ENCODE results near the gene IRF5. TPM values are rescaled to one million over a fixed set of nuclear protein-coding genes. Genes with fewer than 3 reads are reported as not detected.

The IRF5 gene
- total RNA-seq, 1 donor from 2014 or later = 3.9 TPM

DNA sequence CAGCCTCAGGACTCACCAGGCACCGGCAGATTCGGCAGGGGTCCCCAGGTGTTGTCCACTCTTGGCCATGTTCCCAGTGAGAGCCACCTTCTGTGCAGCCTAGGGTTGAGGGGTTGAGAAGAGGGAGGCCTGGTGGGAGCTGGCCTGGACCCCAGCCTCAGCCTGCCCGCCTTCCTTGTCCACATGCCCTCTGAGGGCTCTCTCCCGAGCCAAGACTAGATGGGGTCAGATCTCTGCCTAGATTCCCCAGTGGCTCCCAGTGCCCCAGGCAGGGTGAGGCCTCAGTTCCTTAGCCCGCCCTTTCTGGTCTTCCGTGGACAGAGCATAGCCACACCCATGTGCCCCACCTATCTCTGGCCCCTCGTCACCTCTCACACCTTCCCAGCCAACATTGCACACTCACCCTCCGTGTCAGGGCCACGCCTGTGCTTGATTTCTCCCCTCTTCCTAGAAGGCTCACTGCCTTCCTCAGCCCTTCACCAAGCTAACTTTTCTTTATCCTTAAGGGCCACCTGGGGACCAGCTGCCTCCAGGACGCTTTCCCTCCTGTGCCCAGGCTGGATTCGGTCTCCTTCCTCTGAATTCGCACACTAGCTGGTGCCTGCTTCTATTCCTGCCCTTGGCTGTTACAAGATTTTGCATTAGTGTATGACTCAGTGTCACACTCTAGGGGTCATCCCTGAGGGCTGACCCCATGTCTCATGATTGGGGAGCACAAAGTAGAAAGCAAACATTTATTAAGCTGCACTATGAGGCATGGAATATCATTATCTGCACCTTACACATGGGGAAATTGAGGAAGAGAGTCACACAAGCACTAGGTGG lies 34.8 kb upstream of the IRF5 start:
- Mint-ChIP-seq H3K9me3 (ENCODE audit: unreplicated experiment) (peaks cover 4% of the 10 kb centered on the region), H3K36me3 (ENCODE audit: low read depth, unreplicated experiment) (peaks cover 4% of the 10 kb centered on the region), H3K4me1 (ENCODE audit: unreplicated experiment) (no peaks in the 10 kb centered on the region), H3K4me3 (ENCODE audit: unreplicated experiment) (no peak overlapping the region), H3K27me3 (ENCODE audit: unreplicated experiment) (peaks cover 5% of the 10 kb centered on the region), H3K27ac (ENCODE audit: unreplicated experiment) (no peak overlapping the region)
- DNase-seq (ENCODE audit: low spot score) = no peak
- TF ChIP-seq, protein P1, sequence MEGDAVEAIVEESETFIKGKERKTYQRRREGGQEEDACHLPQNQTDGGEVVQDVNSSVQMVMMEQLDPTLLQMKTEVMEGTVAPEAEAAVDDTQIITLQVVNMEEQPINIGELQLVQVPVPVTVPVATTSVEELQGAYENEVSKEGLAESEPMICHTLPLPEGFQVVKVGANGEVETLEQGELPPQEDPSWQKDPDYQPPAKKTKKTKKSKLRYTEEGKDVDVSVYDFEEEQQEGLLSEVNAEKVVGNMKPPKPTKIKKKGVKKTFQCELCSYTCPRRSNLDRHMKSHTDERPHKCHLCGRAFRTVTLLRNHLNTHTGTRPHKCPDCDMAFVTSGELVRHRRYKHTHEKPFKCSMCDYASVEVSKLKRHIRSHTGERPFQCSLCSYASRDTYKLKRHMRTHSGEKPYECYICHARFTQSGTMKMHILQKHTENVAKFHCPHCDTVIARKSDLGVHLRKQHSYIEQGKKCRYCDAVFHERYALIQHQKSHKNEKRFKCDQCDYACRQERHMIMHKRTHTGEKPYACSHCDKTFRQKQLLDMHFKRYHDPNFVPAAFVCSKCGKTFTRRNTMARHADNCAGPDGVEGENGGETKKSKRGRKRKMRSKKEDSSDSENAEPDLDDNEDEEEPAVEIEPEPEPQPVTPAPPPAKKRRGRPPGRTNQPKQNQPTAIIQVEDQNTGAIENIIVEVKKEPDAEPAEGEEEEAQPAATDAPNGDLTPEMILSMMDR (IDR thresholded peaks at IDR 0.05; ENCODE audit: unreplicated experiment) = no peak

DNA sequence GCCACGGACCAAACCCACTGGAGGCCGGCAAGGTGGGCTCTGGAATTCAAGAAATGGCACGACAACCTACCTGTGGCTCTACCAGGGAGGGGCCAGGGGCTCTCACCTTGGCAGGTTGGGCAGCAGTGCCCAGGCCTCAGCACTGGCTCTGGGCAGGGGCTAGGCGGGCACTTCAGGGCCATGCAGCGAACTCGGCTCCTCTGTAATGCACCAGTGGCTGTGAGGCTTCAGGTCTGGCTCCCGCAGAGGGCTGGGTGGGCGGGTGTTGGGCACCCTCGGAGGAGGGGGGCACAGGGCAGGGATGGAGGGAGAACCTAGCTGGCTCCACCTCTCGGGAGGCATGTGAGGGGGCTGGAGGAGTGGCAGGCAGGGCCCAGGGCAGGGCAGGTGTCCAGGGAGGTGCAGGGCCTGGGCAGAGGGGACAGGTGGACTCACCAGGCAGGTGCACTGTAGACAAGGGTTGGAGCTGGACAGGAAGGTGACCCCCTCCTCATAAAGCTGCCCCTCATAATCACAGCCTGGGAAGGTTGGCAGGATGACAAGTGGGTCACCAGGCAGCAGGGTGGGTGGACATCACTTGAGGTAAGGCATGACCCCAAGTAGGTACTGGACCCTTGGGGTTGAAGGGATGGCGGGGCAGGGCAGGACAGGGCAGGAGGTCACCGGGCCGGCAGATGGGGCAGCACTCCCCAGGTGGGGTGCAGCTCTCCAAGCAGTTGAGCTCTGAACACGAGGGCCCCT lies 33.9 kb upstream of the IRF5 start:
- Mint-ChIP-seq H3K27ac (ENCODE audit: unreplicated experiment) (no peak overlapping the region), H3K27me3 (ENCODE audit: unreplicated experiment) (peaks cover 7% of the 10 kb centered on the region), H3K9me3 (ENCODE audit: unreplicated experiment) (no peaks in the 10 kb centered on the region), H3K36me3 (ENCODE audit: low read depth, unreplicated experiment) (peaks cover 4% of the 10 kb centered on the region), H3K4me3 (ENCODE audit: unreplicated experiment) (no peak overlapping the region), H3K4me1 (ENCODE audit: unreplicated experiment) (no peaks in the 10 kb centered on the region)
- TF ChIP-seq, protein P1 (IDR thresholded peaks at IDR 0.05; ENCODE audit: unreplicated experiment) = no peak
- DNase-seq (ENCODE audit: low spot score) = no peak

DNA sequence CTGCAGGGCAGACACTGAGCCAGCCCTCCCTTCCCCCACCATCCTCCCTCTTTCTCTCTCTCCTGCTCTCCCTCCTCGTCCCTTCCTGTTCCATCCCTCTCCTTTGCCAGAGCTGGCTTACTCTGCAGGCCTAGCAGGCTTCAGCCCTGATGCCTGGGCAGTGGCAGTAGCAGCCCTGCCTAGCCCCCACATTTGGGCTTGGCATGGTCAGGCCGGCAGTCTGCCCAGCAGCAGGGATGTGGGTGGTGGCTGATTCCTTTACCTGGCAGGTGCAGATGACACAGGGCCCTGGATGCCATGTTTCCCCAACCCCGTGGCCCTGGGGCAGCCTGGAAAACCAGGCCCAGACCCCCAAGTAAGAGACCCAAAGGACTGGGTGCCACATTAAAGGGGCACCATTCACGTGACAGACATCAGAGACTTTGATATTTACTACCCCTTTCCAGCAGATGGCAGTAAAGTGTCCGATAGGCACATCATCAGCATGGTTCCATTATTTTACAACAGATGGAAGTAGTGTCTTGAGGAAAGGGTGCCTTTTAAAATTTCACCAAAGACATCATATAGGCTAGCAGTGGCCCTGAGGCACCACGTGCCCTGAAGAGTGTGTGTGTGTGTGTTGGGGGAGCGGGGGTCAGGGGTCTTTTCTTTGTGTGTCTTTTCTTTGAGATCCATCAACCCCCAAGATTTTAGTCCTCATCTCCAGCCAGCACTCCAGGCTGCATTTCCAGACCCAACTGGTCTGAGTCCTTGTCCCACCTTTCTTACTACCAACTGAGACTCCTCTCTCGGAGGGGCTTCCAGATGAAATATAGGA lies 33.1 kb upstream of the IRF5 start:
- H3K36me3 Mint-ChIP-seq (ENCODE audit: low read depth, unreplicated experiment) = peaks cover 4% of the 10 kb centered on the region
- TF ChIP-seq, protein P1 (IDR thresholded peaks at IDR 0.05; ENCODE audit: unreplicated experiment) = peak; percentile 5
- peaks cover 7% of the 10 kb centered on the region for H3K27me3 Mint-ChIP-seq (ENCODE audit: unreplicated experiment)
- no peak overlapping the region for H3K27ac Mint-ChIP-seq (ENCODE audit: unreplicated experiment)
- peaks cover 2% of the 10 kb centered on the region for H3K4me1 Mint-ChIP-seq (ENCODE audit: unreplicated experiment)
- no peaks in the 10 kb centered on the region for H3K9me3 Mint-ChIP-seq (ENCODE audit: unreplicated experiment)
- DNase-seq (ENCODE audit: low spot score) = no peak
- no peak overlapping the region for H3K4me3 Mint-ChIP-seq (ENCODE audit: unreplicated experiment)

DNA sequence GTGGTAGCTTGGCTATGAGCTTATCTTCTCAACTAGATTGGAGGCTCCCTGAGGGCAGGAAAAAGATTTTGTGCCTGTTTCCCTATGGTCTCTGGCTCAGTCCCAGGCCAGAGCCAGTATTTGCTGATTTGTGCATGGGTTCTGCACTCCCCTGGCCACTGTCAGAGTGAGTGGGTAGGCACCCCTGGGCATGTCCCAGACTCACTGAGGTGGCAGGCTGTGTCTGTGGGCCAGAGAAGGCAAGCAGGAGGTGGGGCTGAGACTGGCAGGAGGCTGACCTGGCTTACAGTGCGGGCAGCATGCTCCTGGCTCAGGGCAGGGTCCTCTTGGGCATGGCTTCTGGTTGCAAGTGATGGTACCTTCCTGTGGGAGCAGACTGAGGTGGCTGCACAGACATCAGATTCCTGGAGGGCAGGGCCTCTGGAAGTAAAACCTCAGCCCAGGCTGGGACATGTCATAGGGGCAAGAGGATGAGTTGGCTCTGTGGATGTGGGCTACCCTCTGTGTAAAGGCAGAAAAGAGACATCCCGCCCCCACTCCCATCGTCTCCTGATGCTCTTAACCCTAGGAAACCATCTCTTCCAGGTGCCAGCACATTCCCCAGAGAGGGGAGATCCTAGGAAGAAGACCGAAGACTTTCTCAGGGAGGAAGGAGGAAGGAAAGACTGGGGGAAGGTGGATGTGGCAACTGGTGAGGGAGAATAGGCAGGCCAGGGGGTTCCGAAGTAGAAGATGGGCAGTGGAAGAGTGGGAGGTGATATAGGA lies 31.5 kb upstream of the IRF5 start:
- Mint-ChIP-seq H3K9me3 (ENCODE audit: unreplicated experiment) (no peaks in the 10 kb centered on the region), H3K27me3 (ENCODE audit: unreplicated experiment) (peaks cover 10% of the 10 kb centered on the region), H3K4me1 (ENCODE audit: unreplicated experiment) (peaks cover 7% of the 10 kb centered on the region), H3K27ac (ENCODE audit: unreplicated experiment) (no peak overlapping the region), H3K4me3 (ENCODE audit: unreplicated experiment) (no peak overlapping the region), H3K36me3 (ENCODE audit: low read depth, unreplicated experiment) (peaks cover 3% of the 10 kb centered on the region)
- TF ChIP-seq, protein P1 (IDR thresholded peaks at IDR 0.05; ENCODE audit: unreplicated experiment) = no peak
- no peak for DNase-seq (ENCODE audit: low spot score)

All from endothelial cell (in vitro differentiated cells).